Measurements from ENCODE around the gene KLHL7. TPM values are rescaled to one million over a fixed set of nuclear protein-coding genes. Genes with fewer than 3 reads are reported as not detected.

The KLHL7 gene, protein sequence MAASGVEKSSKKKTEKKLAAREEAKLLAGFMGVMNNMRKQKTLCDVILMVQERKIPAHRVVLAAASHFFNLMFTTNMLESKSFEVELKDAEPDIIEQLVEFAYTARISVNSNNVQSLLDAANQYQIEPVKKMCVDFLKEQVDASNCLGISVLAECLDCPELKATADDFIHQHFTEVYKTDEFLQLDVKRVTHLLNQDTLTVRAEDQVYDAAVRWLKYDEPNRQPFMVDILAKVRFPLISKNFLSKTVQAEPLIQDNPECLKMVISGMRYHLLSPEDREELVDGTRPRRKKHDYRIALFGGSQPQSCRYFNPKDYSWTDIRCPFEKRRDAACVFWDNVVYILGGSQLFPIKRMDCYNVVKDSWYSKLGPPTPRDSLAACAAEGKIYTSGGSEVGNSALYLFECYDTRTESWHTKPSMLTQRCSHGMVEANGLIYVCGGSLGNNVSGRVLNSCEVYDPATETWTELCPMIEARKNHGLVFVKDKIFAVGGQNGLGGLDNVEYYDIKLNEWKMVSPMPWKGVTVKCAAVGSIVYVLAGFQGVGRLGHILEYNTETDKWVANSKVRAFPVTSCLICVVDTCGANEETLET
- total RNA-seq: 18.2 and 19.7 TPM in 2 replicates

- DNase-seq (ENCODE audit: low spot score): peak; percentile 95
- H3K36me3 Mint-ChIP-seq (ENCODE audit: low read depth): peaks cover 5% of the 10 kb centered on the region
- no peaks in the 10 kb centered on the region for H3K27me3 Mint-ChIP-seq (ENCODE audit: insufficient read depth)
- H3K4me1 Mint-ChIP-seq (ENCODE audit: low read depth): peaks cover 30% of the 10 kb centered on the region
- H3K27ac Mint-ChIP-seq: peak within 1 kb of the TSS; percentile 96
- no peaks in the 10 kb centered on the region for H3K9me3 Mint-ChIP-seq
- peak within 1 kb of the TSS; percentile 94 for H3K4me3 Mint-ChIP-seq
- intact Hi-C loops (cut with micrococcal nuclease): loop anchor here (1.0 to 5.0 kb wide), 10 partner anchors 51 to 427 kb away; partner anchors contain the start of genes HYCC1, IGF2BP3, MALSU1 and TOMM7
Observed at GRCh38 chr7:23105644-23106056, at the start of gene KLHL7. Gene KLHL7, plus strand, starts transcription at chr7:23105785. Its CDS starts 242 bp downstream, at chr7:23106027.

- DNase-seq (ENCODE audit: low spot score): no peak
- Mint-ChIP-seq H3K4me1 (ENCODE audit: low read depth) (peaks cover 5% of the 10 kb centered on the region), H3K27me3 (ENCODE audit: insufficient read depth) (peaks cover 6% of the 10 kb centered on the region), H3K4me3 (no peak overlapping the region), H3K36me3 (ENCODE audit: low read depth) (no peaks in the 10 kb centered on the region), H3K27ac (no peak overlapping the region), H3K9me3 (no peaks in the 10 kb centered on the region)
- intact Hi-C loops (cut with micrococcal nuclease): loop anchor here (5.0 kb wide), 2 partner anchors 86 to 126 kb away; no protein-coding TSS in a partner anchor
Observed at GRCh38 chr7:23058408-23059096, 47.0 kb upstream of the KLHL7 start.

DNA sequence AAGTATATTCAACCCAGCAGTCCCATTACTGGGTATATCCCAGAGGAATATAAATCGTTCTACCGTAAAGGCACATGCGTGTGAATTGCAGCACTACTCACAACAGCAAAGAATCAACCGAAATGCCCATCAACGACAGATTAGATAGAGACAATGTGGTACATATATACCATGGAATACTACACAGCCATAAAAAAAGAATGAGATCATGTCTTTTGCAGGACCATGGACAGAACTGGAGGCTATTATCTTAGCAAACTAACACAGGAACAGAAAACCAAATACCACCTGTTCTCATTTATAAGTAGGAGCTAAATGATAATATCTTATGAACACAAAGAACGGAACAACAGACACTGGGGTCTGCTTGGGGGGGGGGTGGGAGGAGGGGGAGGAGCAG lies 44.3 kb upstream of the KLHL7 start:
- H3K27ac Mint-ChIP-seq: no peak overlapping the region
- no peaks in the 10 kb centered on the region for H3K9me3 Mint-ChIP-seq
- H3K4me3 Mint-ChIP-seq: no peak overlapping the region
- peaks cover 6% of the 10 kb centered on the region for H3K27me3 Mint-ChIP-seq (ENCODE audit: insufficient read depth)
- DNase-seq (ENCODE audit: low spot score): no peak
- no peaks in the 10 kb centered on the region for H3K36me3 Mint-ChIP-seq (ENCODE audit: low read depth)
- intact Hi-C loops (cut with micrococcal nuclease): no loop called here
- H3K4me1 Mint-ChIP-seq (ENCODE audit: low read depth): no peaks in the 10 kb centered on the region

- Mint-ChIP-seq H3K4me1 (ENCODE audit: low read depth) (no peaks in the 10 kb centered on the region), H3K27me3 (ENCODE audit: insufficient read depth) (peaks cover 4% of the 10 kb centered on the region), H3K36me3 (ENCODE audit: low read depth) (no peaks in the 10 kb centered on the region), H3K9me3 (no peaks in the 10 kb centered on the region), H3K4me3 (no peak overlapping the region), H3K27ac (no peak overlapping the region)
- DNase-seq (ENCODE audit: low spot score): no peak
- intact Hi-C loops (cut with micrococcal nuclease): no loop called here
Observed at GRCh38 chr7:23062452-23062851, 43.1 kb upstream of the KLHL7 start.

DNA sequence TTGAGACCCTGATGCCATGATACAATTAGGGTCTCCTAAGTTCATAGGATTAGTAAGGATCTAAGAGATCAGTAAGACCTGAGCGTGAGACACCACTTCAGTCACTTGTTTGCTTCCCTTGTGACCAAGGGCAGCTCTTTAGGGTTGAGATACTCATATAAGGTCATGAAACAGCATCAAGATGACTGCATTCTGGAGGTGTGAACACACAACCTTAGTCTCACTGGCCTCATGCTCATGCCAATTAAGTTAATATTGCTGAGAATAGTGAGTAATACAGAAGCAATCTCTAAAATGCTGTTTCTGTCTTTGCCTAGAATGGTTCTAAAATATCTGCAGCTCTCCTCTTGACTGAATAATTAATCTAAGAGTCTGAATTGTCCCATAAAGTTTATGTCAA lies 39.6 kb upstream of the KLHL7 start:
- Mint-ChIP-seq H3K27me3 (ENCODE audit: insufficient read depth) (peaks cover 5% of the 10 kb centered on the region), H3K4me1 (ENCODE audit: low read depth) (no peaks in the 10 kb centered on the region), H3K4me3 (no peak overlapping the region), H3K9me3 (no peaks in the 10 kb centered on the region), H3K27ac (no peak overlapping the region), H3K36me3 (ENCODE audit: low read depth) (no peaks in the 10 kb centered on the region)
- DNase-seq (ENCODE audit: low spot score): no peak
- intact Hi-C loops (cut with micrococcal nuclease): no loop called here

DNA sequence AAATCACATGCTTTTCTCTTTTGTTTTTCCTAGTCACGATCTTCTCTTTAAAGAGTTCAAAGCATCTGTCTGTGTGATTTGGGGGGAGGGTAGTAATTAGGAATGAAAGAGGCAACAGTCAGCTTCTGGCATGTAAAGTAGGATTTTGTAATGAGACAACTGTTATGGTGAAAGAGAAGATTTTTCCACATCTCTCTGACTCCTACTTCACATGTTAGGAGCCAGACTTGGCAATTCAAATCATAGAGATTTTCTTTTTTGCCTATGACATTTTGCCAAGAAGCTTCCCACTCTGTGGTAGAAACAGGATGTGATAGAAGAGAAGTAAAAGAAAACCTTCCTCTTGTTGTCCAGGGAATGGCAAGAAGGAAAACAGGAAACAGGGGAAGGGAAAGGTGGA lies 38.3 kb upstream of the KLHL7 start:
- Mint-ChIP-seq H3K36me3 (ENCODE audit: low read depth) (no peaks in the 10 kb centered on the region), H3K4me1 (ENCODE audit: low read depth) (no peaks in the 10 kb centered on the region), H3K27ac (no peak overlapping the region), H3K27me3 (ENCODE audit: insufficient read depth) (peaks cover 2% of the 10 kb centered on the region), H3K9me3 (no peaks in the 10 kb centered on the region), H3K4me3 (no peak overlapping the region)
- intact Hi-C loops (cut with micrococcal nuclease): no loop called here
- DNase-seq (ENCODE audit: low spot score): no peak

- no peaks in the 10 kb centered on the region for H3K36me3 Mint-ChIP-seq (ENCODE audit: low read depth)
- H3K4me1 Mint-ChIP-seq (ENCODE audit: low read depth): no peaks in the 10 kb centered on the region
- intact Hi-C loops (cut with micrococcal nuclease): no loop called here
- DNase-seq (ENCODE audit: low spot score): no peak
- H3K27ac Mint-ChIP-seq: no peak overlapping the region
- H3K27me3 Mint-ChIP-seq (ENCODE audit: insufficient read depth): peaks cover 15% of the 10 kb centered on the region
- no peak overlapping the region for H3K4me3 Mint-ChIP-seq
- H3K9me3 Mint-ChIP-seq: no peaks in the 10 kb centered on the region
Observed at GRCh38 chr7:23072048-23072447, 33.5 kb upstream of the KLHL7 start.

GRCh38 chr7:23072922-23073321 lies 32.7 kb upstream of the KLHL7 start:
- Mint-ChIP-seq H3K27me3 (ENCODE audit: insufficient read depth) (peaks cover 20% of the 10 kb centered on the region), H3K4me3 (no peak overlapping the region), H3K9me3 (no peaks in the 10 kb centered on the region), H3K4me1 (ENCODE audit: low read depth) (no peaks in the 10 kb centered on the region), H3K36me3 (ENCODE audit: low read depth) (no peaks in the 10 kb centered on the region), H3K27ac (no peak overlapping the region)
- no peak for DNase-seq (ENCODE audit: low spot score)
- intact Hi-C loops (cut with micrococcal nuclease): no loop called here

DNA sequence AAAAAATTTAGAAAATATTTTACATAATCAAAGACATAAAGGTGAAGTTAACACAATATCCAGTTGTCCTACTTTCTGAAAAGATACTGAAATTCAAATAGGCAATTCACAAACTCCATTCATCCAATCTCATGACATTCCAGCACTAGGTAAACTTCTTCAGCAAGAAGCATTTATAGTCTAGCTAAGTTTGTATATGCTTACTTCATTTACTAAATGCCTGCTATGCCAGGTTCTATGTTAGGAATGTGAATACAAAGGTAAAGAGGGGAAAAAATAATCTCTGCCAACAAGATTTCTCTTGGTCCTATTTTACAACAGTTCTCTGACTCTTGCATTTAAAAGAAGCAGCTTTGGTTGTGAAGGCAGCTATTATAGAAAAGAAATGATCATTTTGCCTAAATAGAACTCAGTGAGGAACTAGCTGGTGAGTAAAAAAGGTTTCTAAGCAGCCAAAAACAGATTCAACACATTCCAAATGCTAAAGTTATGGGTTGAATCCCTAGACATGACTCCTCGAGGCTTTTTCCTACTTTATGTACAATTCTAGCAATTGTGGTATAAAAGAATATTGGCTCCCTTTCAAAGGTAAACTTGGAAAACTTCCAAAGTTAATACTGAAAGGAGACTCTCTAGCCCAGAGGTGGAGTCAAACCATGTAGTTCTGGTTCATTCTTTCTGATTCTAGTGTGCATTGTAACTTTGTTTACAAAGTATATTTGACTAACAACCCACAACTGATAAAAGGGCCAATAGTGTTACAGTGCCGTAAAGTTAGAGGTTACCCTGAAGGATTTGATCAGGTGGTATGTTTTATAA lies 30.9 kb upstream of the KLHL7 start:
- intact Hi-C loops (cut with micrococcal nuclease): no loop called here
- Mint-ChIP-seq H3K27ac (no peak overlapping the region), H3K4me3 (no peak overlapping the region), H3K36me3 (ENCODE audit: low read depth) (no peaks in the 10 kb centered on the region), H3K9me3 (no peaks in the 10 kb centered on the region), H3K4me1 (ENCODE audit: low read depth) (no peaks in the 10 kb centered on the region), H3K27me3 (ENCODE audit: insufficient read depth) (peaks cover 18% of the 10 kb centered on the region)
- no peak for DNase-seq (ENCODE audit: low spot score)

DNA sequence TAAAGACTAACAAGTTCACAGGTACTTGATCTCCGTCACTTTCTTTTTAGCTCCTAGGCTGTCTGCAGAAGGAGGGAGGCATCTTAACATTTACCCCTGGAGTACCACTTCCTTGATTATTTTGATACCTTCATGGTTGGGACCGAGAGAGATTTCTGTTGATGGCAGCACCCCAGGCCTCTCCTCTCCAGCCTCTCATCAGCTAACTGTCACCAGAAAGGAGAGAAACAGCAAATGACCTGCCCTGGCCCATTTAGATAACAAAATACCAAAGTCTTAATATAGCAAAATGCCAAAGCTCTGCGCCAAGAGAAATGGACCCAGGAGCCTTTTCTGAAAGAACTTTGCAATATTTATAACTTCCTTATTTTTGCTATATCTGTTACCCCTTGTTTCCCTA lies 30.0 kb upstream of the KLHL7 start:
- no peak for DNase-seq (ENCODE audit: low spot score)
- no peaks in the 10 kb centered on the region for H3K9me3 Mint-ChIP-seq
- H3K4me3 Mint-ChIP-seq: no peak overlapping the region
- peaks cover 18% of the 10 kb centered on the region for H3K27me3 Mint-ChIP-seq (ENCODE audit: insufficient read depth)
- H3K27ac Mint-ChIP-seq: no peak overlapping the region
- no peaks in the 10 kb centered on the region for H3K4me1 Mint-ChIP-seq (ENCODE audit: low read depth)
- intact Hi-C loops (cut with micrococcal nuclease): no loop called here
- H3K36me3 Mint-ChIP-seq (ENCODE audit: low read depth): no peaks in the 10 kb centered on the region

GRCh38 chr7:23076772-23077171 lies 28.8 kb upstream of the KLHL7 start:
- H3K4me1 Mint-ChIP-seq (ENCODE audit: low read depth): no peaks in the 10 kb centered on the region
- no peak overlapping the region for H3K27ac Mint-ChIP-seq
- H3K9me3 Mint-ChIP-seq: no peaks in the 10 kb centered on the region
- no peak for DNase-seq (ENCODE audit: low spot score)
- intact Hi-C loops (cut with micrococcal nuclease): no loop called here
- no peak overlapping the region for H3K4me3 Mint-ChIP-seq
- H3K27me3 Mint-ChIP-seq (ENCODE audit: insufficient read depth): peaks cover 20% of the 10 kb centered on the region
- H3K36me3 Mint-ChIP-seq (ENCODE audit: low read depth): no peaks in the 10 kb centered on the region

GRCh38 chr7:23093111-23093510 lies 12.5 kb upstream of the KLHL7 start:
- Mint-ChIP-seq H3K27ac (no peak overlapping the region), H3K27me3 (ENCODE audit: insufficient read depth) (peaks cover 11% of the 10 kb centered on the region), H3K4me1 (ENCODE audit: low read depth) (no peaks in the 10 kb centered on the region), H3K9me3 (no peaks in the 10 kb centered on the region), H3K4me3 (no peak overlapping the region), H3K36me3 (ENCODE audit: low read depth) (no peaks in the 10 kb centered on the region)
- no peak for DNase-seq (ENCODE audit: low spot score)
- intact Hi-C loops (cut with micrococcal nuclease): no loop called here
